PC-9 (cell line): ENCODE measurements around the gene OR2D2. TPM values are rescaled to one million over a fixed set of nuclear protein-coding genes. Genes with fewer than 3 reads are reported as not detected.

Experiments used
- BruUV-seq: library from RNA; stranded (reverse); fragments of 400-500 nt; replicated peaks from 2 replicates; lab custom pipeline; 2021; lab: Mats Ljungman, UMichigan
- CTCF ChIA-PET: fragments of 300-600 bp; sonication (Branson Sonifier 250); formaldehyde crosslinking; loops from one replicate; lab custom pipeline; 2022; ENCODE audit warnings: antibody characterized with exemption; lab: Charles Lee
- POLR2A ChIA-PET: fragments of 300-600 bp; sonication (Branson Sonifier 250); formaldehyde crosslinking; loops from one replicate; lab custom pipeline; 2022; ENCODE audit warnings: antibody characterized with exemption; ENCODE audit not compliant: unreplicated experiment; lab: Charles Lee
- DNase-seq, 2 experiments: peaks; one replicate each; pipeline versions ENCODE4 v3.0.0 to v3.0.0-alpha.2; 2015 to 2022; ENCODE audit warnings: mixed read lengths in 1 of 2
- H2AFZ ChIP-seq: fragments of 200-600 bp; sonication (generic); 2 replicates; pipeline ENCODE4 v1.8.1; 2017; ENCODE audit warnings: antibody characterized with exemption
- H3F3A ChIP-seq: fragments of 200-600 bp; sonication (generic); 2 replicates; pipeline ENCODE4 v1.8.1; 2017; ENCODE audit warnings: antibody characterized with exemption, mild to moderate bottlenecking, low read depth; ENCODE audit not compliant: insufficient read depth
- H3K27ac ChIP-seq: fragments of 200-600 bp; sonication (generic); 2 replicates; pipeline ENCODE4 v1.6.1; 2016; ENCODE audit warnings: mixed run types
- H3K27me3 ChIP-seq: fragments of 200-600 bp; sonication (generic); 2 replicates; pipeline ENCODE4 v1.6.1; 2016; ENCODE audit warnings: low read depth, mixed run types; ENCODE audit not compliant: insufficient read depth
- H3K36me3 ChIP-seq: fragments of 200-600 bp; sonication (generic); 2 replicates; pipeline ENCODE4 v1.6.1; 2016; ENCODE audit warnings: low read depth, mixed run types
- H3K4me1 ChIP-seq: fragments of 200-600 bp; sonication (generic); replicated peaks from 2 replicates; pipeline ENCODE4 v1.6.1; 2016; ENCODE audit warnings: mixed run types; ENCODE audit not compliant: insufficient read depth
- H3K4me2 ChIP-seq: fragments of 200-600 bp; sonication (generic); 2 replicates; pipeline ENCODE4 v1.6.1; 2017; ENCODE audit warnings: mixed run types
- H3K4me3 ChIP-seq: fragments of 200-600 bp; sonication (generic); 2 replicates; pipeline ENCODE4 v1.6.1; 2016; ENCODE audit warnings: mixed run types
- H3K79me2 ChIP-seq: fragments of 200-600 bp; sonication (generic); 2 replicates; pipeline ENCODE4 v1.6.1; 2017; ENCODE audit warnings: low read depth, mixed run types
- H3K9me2 ChIP-seq: fragments of 200-600 bp; sonication (generic); 2 replicates; pipeline ENCODE4 v1.8.1; 2017; ENCODE audit warnings: mild to moderate bottlenecking; ENCODE audit not compliant: insufficient read depth
- H3K9me3 ChIP-seq: fragments of 200-600 bp; sonication (generic); 2 replicates; pipeline ENCODE4 v1.8.1; 2016; ENCODE audit warnings: low read depth; ENCODE audit not compliant: insufficient read depth
- H4K20me1 ChIP-seq: fragments of 200-600 bp; sonication (generic); 2 replicates; pipeline ENCODE4 v1.8.1; 2017; ENCODE audit not compliant: insufficient read depth
- EZH2 ChIP-seq: fragments of 200-600 bp; sonication (generic); IDR thresholded peaks from 2 replicates; pipeline ENCODE4 v1.8.0; 2017; ENCODE audit warnings: antibody characterized with exemption, low read depth
- intact Hi-C: fragments of 100-400 bp; cut with micrococcal nuclease; formaldehyde crosslinking; loops from one replicate; pipeline ENCODE4 v1.10.0; 2022; ENCODE audit not compliant: unreplicated experiment
- total RNA-seq: library from RNA; stranded (reverse); gene quantifications from 2 replicates; pipeline ENCODE4 v1.2.3, GENCODE V29; 2021
- TF ChIP-seq, protein P1 (sequence below): fragments of 200-600 bp; sonication (generic); conservative IDR thresholded peaks from 2 replicates; pipeline ENCODE4 v1.6.1; 2017; ENCODE audit warnings: mixed run types, antibody characterized with exemption, mild to moderate bottlenecking, moderate library complexity

Gene OR2D2
- total RNA-seq, 1 experiment from 2014 or later: not detected

DNA sequence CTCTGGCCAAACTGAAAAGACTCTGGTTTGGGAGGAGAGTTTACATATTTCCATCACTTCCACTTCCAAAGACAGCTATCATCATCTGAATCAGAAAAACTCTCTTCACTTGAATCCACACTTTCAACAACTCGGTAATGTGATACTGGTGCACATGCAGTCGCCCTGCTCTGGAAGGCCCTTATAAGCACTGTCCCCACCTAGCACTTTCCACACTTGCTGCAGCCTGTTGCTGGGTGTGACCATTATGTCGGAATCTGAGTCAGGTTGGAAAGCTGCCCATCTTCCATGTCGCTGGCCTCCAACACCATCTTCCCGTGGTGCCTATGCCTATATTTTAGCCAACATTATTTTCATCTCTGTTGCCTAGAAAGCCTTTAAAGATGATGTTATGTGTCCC, 47.9 kb downstream of the OR2D2 start:
- Histone ChIP-seq H3K4me2 (no peak overlapping the region), H3K27me3 (no peaks in the 10 kb centered on the region), H3K36me3 (no peaks in the 10 kb centered on the region), H4K20me1 (no peaks in the 10 kb centered on the region), H3K27ac (no peak overlapping the region), H3K9me3 (no peaks in the 10 kb centered on the region), H3K4me3 (no peak overlapping the region), H3K79me2 (no peaks in the 10 kb centered on the region), H3F3A (no peaks in the 10 kb centered on the region), H3K9me2 (no peaks in the 10 kb centered on the region), H2AFZ (no peak overlapping the region), H3K4me1 (no peaks in the 10 kb centered on the region)
- CTCF ChIA-PET: no interaction called here
- BruUV-seq: no TSS peak
- POLR2A ChIA-PET: no interaction called here
- no peak for DNase-seq
- TF ChIP-seq EZH2: no peak
- TF ChIP-seq, protein P1, sequence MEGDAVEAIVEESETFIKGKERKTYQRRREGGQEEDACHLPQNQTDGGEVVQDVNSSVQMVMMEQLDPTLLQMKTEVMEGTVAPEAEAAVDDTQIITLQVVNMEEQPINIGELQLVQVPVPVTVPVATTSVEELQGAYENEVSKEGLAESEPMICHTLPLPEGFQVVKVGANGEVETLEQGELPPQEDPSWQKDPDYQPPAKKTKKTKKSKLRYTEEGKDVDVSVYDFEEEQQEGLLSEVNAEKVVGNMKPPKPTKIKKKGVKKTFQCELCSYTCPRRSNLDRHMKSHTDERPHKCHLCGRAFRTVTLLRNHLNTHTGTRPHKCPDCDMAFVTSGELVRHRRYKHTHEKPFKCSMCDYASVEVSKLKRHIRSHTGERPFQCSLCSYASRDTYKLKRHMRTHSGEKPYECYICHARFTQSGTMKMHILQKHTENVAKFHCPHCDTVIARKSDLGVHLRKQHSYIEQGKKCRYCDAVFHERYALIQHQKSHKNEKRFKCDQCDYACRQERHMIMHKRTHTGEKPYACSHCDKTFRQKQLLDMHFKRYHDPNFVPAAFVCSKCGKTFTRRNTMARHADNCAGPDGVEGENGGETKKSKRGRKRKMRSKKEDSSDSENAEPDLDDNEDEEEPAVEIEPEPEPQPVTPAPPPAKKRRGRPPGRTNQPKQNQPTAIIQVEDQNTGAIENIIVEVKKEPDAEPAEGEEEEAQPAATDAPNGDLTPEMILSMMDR: no peak
- intact Hi-C loops: no loop called here

DNA sequence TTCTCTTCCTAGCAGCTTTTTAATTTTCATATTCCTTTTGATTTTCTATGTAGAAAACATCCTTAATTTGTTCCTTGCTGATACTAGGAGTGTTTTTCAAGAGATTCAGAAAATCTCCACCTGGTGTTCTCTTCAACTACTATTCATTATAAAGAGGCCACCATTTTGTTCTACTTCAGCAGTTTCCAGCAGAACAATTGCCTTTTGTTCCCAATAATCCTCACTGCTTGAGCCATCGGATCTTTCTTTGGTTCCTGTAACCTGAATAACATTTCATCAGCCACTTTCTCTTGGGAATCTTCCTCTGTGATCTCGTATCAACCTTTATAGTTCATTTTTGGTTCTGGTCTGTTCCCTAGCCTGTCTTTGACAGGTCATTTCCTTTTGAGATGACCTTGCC, 48.6 kb downstream of the OR2D2 start:
- H3K4me3 ChIP-seq: no peak overlapping the region
- no peak overlapping the region for H3K4me2 ChIP-seq
- BruUV-seq: no TSS peak
- ChIA-PET POLR2A (no interaction called here), CTCF (no interaction called here)
- no peaks in the 10 kb centered on the region for H4K20me1 ChIP-seq
- H3K9me3 ChIP-seq: no peaks in the 10 kb centered on the region
- TF ChIP-seq EZH2: no peak
- TF ChIP-seq, protein P1: no peak
- no peaks in the 10 kb centered on the region for H3K36me3 ChIP-seq
- H3K9me2 ChIP-seq: no peaks in the 10 kb centered on the region
- H3K27me3 ChIP-seq: no peaks in the 10 kb centered on the region
- intact Hi-C loops: no loop called here
- H3K27ac ChIP-seq: no peak overlapping the region
- no peaks in the 10 kb centered on the region for H3F3A ChIP-seq
- DNase-seq: no peak
- no peaks in the 10 kb centered on the region for H3K4me1 ChIP-seq
- H3K79me2 ChIP-seq: no peaks in the 10 kb centered on the region
- H2AFZ ChIP-seq: no peak overlapping the region

DNA sequence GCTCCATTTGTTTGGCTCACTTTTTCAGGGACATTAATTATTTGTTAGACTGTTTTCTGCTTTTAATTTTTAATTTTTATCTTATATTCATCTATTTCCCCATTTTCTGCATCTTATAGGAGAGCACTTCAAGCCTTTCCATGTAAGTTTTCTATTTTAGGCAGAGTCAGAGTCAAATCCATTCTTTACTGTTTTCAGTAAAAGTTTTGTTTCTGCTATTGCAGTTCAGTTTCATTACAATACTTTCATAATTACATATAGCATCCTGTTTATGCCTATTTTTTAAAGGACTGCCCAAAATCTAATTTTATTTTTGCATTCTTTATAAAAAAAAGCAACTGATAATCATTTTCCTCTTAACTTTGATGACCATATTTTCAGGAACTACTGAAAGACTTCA, 50.6 kb downstream of the OR2D2 start:
- H3K4me2 ChIP-seq: no peak overlapping the region
- TF ChIP-seq EZH2: no peak
- TF ChIP-seq, protein P1: no peak
- no peaks in the 10 kb centered on the region for H3K9me2 ChIP-seq
- H3K4me3 ChIP-seq: no peak overlapping the region
- H3K36me3 ChIP-seq: no peaks in the 10 kb centered on the region
- no TSS peak for BruUV-seq
- ChIA-PET POLR2A (no interaction called here), CTCF (no interaction called here)
- H3K4me1 ChIP-seq: no peaks in the 10 kb centered on the region
- no peak overlapping the region for H3K27ac ChIP-seq
- H2AFZ ChIP-seq: no peak overlapping the region
- intact Hi-C loops: no loop called here
- no peaks in the 10 kb centered on the region for H3K79me2 ChIP-seq
- H3F3A ChIP-seq: no peaks in the 10 kb centered on the region
- no peaks in the 10 kb centered on the region for H3K9me3 ChIP-seq
- DNase-seq: no peak
- H4K20me1 ChIP-seq: no peaks in the 10 kb centered on the region
- no peaks in the 10 kb centered on the region for H3K27me3 ChIP-seq

Other genes with a start within 250 kb of the OR2D2 start
- 0.20 and 0.22 TPM in 2 replicates for gene DCHS1, start 236.7 kb downstream of the OR2D2 start, total RNA-seq
- 35.5 and 42.4 TPM in 2 replicates for gene MRPL17, start 209.2 kb downstream of the OR2D2 start, total RNA-seq
- 0.11 and 0.25 TPM in 2 replicates for gene OR2AG2, start 120.5 kb downstream of the OR2D2 start, total RNA-seq
- not detected in 2 replicates for gene OR2AG1, start 109.5 kb downstream of the OR2D2 start, total RNA-seq
- 0.48 TPM in 1 of 2 replicates, not detected in the other for gene OR6A2, start 92.8 kb downstream of the OR2D2 start, total RNA-seq
- not detected in 2 replicates for gene OR10A5, start 46.8 kb downstream of the OR2D2 start, total RNA-seq
- not detected in 2 replicates for gene OR10A2, start 29.4 kb downstream of the OR2D2 start, total RNA-seq
- gene OR10A4, start 15.9 kb downstream of the OR2D2 start, total RNA-seq: not detected in 2 replicates
- not detected in 2 replicates for gene OR2D3, start 28.5 kb upstream of the OR2D2 start, total RNA-seq
- gene ZNF215, start 33.9 kb upstream of the OR2D2 start, total RNA-seq: 2.0 and 2.6 TPM in 2 replicates
- gene ZNF214, start 127.8 kb upstream of the OR2D2 start, total RNA-seq: 0.55 and 1.4 TPM in 2 replicates
- gene NLRP14, start 128.0 kb upstream of the OR2D2 start, total RNA-seq: not detected in 2 replicates
- gene RBMXL2, start 196.5 kb upstream of the OR2D2 start, total RNA-seq: not detected in 2 replicates